MM.1S (cell line): ENCODE data around the gene SEL1L3.

Source experiments
- EZH2 ChIP-seq: fragments of 300-600 bp; sonication (generic); optimal IDR thresholded peaks from 2 replicates; pipeline ENCODE3; 2017; ENCODE audit warnings: low read depth, mild to moderate bottlenecking, antibody characterized with exemption, low read length, mixed read lengths
- EZH2phosphoT487 ChIP-seq: fragments of 300-600 bp; sonication (generic); IDR thresholded peaks from 2 replicates; pipeline ENCODE4 v1.6.1; 2018; ENCODE audit warnings: antibody characterized with exemption, low read length
- TF ChIP-seq, protein P1 (sequence below): fragments of 300-600 bp; sonication (generic); IDR thresholded peaks from 2 replicates; pipeline ENCODE4 v1.5.1; 2016; ENCODE audit warnings: antibody characterized with exemption, low read length, mixed read lengths

DNA sequence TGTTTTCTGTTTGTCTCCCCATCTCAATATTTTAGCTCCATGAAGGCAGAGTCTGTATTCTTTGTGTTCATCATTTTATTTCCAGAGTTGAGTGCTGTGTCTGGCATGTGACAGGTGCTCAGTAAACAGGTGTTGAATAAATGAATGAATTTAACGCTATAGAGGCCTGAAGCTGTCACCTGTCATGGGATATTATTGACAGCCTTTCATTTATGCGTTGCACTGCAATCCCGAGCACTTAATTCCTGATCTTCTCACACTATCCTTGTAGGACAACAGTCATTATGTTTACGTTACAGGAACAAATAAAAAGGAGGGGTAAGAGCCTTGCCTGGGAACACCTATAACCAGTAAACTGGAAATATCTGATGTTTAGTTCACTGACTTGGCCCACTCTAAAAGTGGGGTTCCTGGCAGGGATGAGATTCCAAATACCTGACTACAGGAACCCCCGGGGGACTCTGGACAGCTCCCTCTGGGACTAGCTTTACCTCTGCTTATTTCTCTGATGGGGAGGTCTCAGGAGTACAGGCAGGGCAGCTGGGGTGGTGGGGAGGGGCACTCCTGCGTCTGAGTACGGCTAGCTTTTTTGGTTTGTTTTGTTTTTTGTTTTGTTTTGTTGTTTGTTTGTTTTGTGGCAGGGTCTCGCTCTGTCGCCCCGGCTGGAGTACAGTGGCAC is 36.6 kb downstream of the SEL1L3 start:
- no peak for TF ChIP-seq EZH2
- TF ChIP-seq, protein P1, sequence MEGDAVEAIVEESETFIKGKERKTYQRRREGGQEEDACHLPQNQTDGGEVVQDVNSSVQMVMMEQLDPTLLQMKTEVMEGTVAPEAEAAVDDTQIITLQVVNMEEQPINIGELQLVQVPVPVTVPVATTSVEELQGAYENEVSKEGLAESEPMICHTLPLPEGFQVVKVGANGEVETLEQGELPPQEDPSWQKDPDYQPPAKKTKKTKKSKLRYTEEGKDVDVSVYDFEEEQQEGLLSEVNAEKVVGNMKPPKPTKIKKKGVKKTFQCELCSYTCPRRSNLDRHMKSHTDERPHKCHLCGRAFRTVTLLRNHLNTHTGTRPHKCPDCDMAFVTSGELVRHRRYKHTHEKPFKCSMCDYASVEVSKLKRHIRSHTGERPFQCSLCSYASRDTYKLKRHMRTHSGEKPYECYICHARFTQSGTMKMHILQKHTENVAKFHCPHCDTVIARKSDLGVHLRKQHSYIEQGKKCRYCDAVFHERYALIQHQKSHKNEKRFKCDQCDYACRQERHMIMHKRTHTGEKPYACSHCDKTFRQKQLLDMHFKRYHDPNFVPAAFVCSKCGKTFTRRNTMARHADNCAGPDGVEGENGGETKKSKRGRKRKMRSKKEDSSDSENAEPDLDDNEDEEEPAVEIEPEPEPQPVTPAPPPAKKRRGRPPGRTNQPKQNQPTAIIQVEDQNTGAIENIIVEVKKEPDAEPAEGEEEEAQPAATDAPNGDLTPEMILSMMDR: no peak
- no peak for TF ChIP-seq EZH2phosphoT487
